GM23248 (cell line): ENCODE results near the gene KNTC1. TPM values are rescaled to one million over a fixed set of nuclear protein-coding genes. Genes with fewer than 3 reads are reported as not detected.

Source experiments
- DNase-seq: peaks from one replicate; pipeline ENCODE4 v3.0.0-alpha.2; 2015
- H2AFZ ChIP-seq: fragments of 200-600 bp; sonication (generic); 2 replicates; pipeline ENCODE4 v1.6.1; 2016; ENCODE audit warnings: antibody characterized with exemption
- H3F3A ChIP-seq: fragments of 200-600 bp; sonication (generic); 2 replicates; pipeline ENCODE4 v1.6.1; 2016; ENCODE audit warnings: mild to moderate bottlenecking, antibody characterized with exemption, mixed run types; ENCODE audit not compliant: insufficient read depth
- H3K27ac ChIP-seq: fragments of 200-600 bp; sonication (generic); 2 replicates; pipeline ENCODE4 v1.5.1; 2016; ENCODE audit warnings: mild to moderate bottlenecking
- H3K27me3 ChIP-seq: fragments of 200-600 bp; sonication (generic); replicated peaks from 2 replicates; pipeline ENCODE4 v1.6.1; 2016; ENCODE audit warnings: mild to moderate bottlenecking; ENCODE audit not compliant: insufficient read depth
- H3K36me3 ChIP-seq: fragments of 200-600 bp; sonication (generic); 2 replicates; pipeline ENCODE4 v1.6.1; 2016; ENCODE audit warnings: low read depth, mild to moderate bottlenecking
- H3K4me1 ChIP-seq: fragments of 200-600 bp; sonication (generic); 2 replicates; pipeline ENCODE4 v1.6.1; 2016; ENCODE audit warnings: mild to moderate bottlenecking; ENCODE audit not compliant: insufficient read depth
- H3K4me2 ChIP-seq: fragments of 200-600 bp; sonication (generic); one replicate; pipeline ENCODE4 v1.6.1; 2016; ENCODE audit warnings: mild to moderate bottlenecking; ENCODE audit not compliant: unreplicated experiment
- H3K4me3 ChIP-seq: fragments of 200-600 bp; sonication (generic); 2 replicates; pipeline ENCODE4 v1.5.1; 2016; ENCODE audit warnings: mild to moderate bottlenecking
- H3K79me2 ChIP-seq: fragments of 200-600 bp; sonication (generic); 2 replicates; pipeline ENCODE4 v1.6.1; 2016; ENCODE audit warnings: mild to moderate bottlenecking; ENCODE audit not compliant: insufficient read depth
- H3K9ac ChIP-seq: fragments of 200-600 bp; sonication (generic); 2 replicates; pipeline ENCODE4 v1.6.1; 2016; ENCODE audit warnings: mild to moderate bottlenecking
- H3K9me2 ChIP-seq: fragments of 200-600 bp; sonication (generic); 2 replicates; pipeline ENCODE4 v1.6.1; 2016; ENCODE audit warnings: mixed run types, mild to moderate bottlenecking, moderate library complexity; ENCODE audit not compliant: insufficient read depth
- H3K9me3 ChIP-seq: fragments of 200-600 bp; sonication (generic); one replicate; pipeline ENCODE4 v1.6.1; 2017; ENCODE audit warnings: low read depth
- H4K20me1 ChIP-seq: fragments of 200-600 bp; sonication (generic); 2 replicates; pipeline ENCODE4 v1.6.0; 2016; ENCODE audit not compliant: insufficient read depth
- EZH2 ChIP-seq: fragments of 200-600 bp; sonication (generic); IDR thresholded peaks from 2 replicates; pipeline ENCODE4 v1.6.1; 2018; ENCODE audit warnings: antibody characterized with exemption, mild to moderate bottlenecking; ENCODE audit not compliant: insufficient read depth, poor library complexity, severe bottlenecking
- EZH2phosphoT487 ChIP-seq: fragments of 200-600 bp; sonication (generic); IDR thresholded peaks from 2 replicates; pipeline ENCODE4 v1.6.1; 2018; ENCODE audit warnings: antibody characterized with exemption, moderate library complexity, mild to moderate bottlenecking, low read depth; ENCODE audit not compliant: insufficient read depth
- WGBS, 2 experiments: methylation state at CpG; one replicate each; pipeline ENCODE4 v1.1.6; 2015 to 2017; ENCODE audit warnings: low lambda C conversion rate in 2 of 2, low coverage in 1 of 2; ENCODE audit errors: missing lambda C conversion rate in 2 of 2; 5-methylcytosine and 5-hydroxymethylcytosine counted together
- in situ Hi-C: fragments of 300-500 bp; cut with MboI; formaldehyde crosslinking; loops from 2 replicates; pipeline ENCODE4 v1.15.0; 2020
- polyA plus RNA-seq: library from polyadenylated mRNA; unstranded; fragments of >200 nt; fragmentation: Nextera tagmentation; extraction: Ambion mirVana; gene quantifications from 2 replicates; pipeline ENCODE4 v1.2.1, GENCODE V29; 2016
- total RNA-seq: library from RNA; depleted of rRNA; stranded (reverse); fragments of >200 nt; shearing (Covaris generic); gene quantifications from 2 replicates; pipeline ENCODE4 v1.2.3, GENCODE V29; 2014

KNTC1 gene
- total and polyA plus RNA-seq, 2 experiments from 2014 or later: 8.1 to 15.5 TPM

- DNase-seq: peak; percentile 64
- no peak overlapping the region for H3K4me2 ChIP-seq
- H4K20me1 ChIP-seq: no peaks in the 10 kb centered on the region
- no peak overlapping the region for H3K9ac ChIP-seq
- in situ Hi-C loops: no loop called here
- no peak overlapping the region for H3K27ac ChIP-seq
- no peaks in the 10 kb centered on the region for H3K79me2 ChIP-seq
- no peaks in the 10 kb centered on the region for H3K9me2 ChIP-seq
- no peak overlapping the region for H2AFZ ChIP-seq
- peaks cover 10% of the 10 kb centered on the region for H3K36me3 ChIP-seq
- WGBS, 2 experiments: 7 to 22% methylated on average over 1 of the region's 1 CpG
- 0 out of 2 replicates have a peak, but pooled peaks cover 4% of the 10 kb centered on the region for H3F3A ChIP-seq
- H3K9me3 ChIP-seq: no peaks in the 10 kb centered on the region
- H3K4me3 ChIP-seq: no peak overlapping the region
- H3K27me3 ChIP-seq: no peaks in the 10 kb centered on the region
- no peak for TF ChIP-seq EZH2
- no peak for TF ChIP-seq EZH2phosphoT487
- 0 out of 2 replicates have a peak, but pooled peaks cover 3% of the 10 kb centered on the region for H3K4me1 ChIP-seq
These were observed 87.8 kb downstream of the KNTC1 start for GRCh38 chr12:122614839-122615238.

DNA sequence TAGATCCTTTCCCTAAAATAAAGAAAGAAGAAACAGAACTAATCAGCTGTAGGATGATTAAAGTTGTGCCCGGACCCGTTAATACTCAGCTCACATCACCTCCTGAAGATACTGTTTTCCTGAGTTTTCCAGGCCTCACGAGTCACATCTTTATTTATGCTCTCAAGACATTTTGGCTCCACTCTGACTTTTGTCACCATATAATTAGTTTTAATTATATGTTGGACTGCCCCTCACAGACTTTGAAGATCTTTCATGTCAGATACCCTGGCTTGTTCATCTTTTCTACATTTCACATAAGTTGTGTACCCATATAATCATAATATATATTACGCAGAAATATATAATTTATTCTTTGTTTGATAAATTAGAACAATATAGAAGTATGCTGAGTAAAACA, 88.7 kb downstream of the KNTC1 start:
- no peaks in the 10 kb centered on the region for H4K20me1 ChIP-seq
- 65 to 69% methylated on average over 4 of the region's 4 CpGs for WGBS, 2 experiments
- H3K36me3 ChIP-seq: peaks cover 13% of the 10 kb centered on the region
- H3K9ac ChIP-seq: no peak overlapping the region
- no peak for DNase-seq
- H3K9me2 ChIP-seq: no peaks in the 10 kb centered on the region
- no peaks in the 10 kb centered on the region for H3K79me2 ChIP-seq
- in situ Hi-C loops: no loop called here
- no peak overlapping the region for H3K4me2 ChIP-seq
- no peak overlapping the region for H3K27ac ChIP-seq
- no peak for TF ChIP-seq EZH2
- TF ChIP-seq EZH2phosphoT487: no peak
- no peak overlapping the region for H3K4me3 ChIP-seq
- H3F3A ChIP-seq: 0 out of 2 replicates have a peak, but pooled peaks cover 4% of the 10 kb centered on the region
- H3K4me1 ChIP-seq: 0 out of 2 replicates have a peak, but pooled peaks cover 3% of the 10 kb centered on the region
- H3K9me3 ChIP-seq: no peaks in the 10 kb centered on the region
- H3K27me3 ChIP-seq: no peaks in the 10 kb centered on the region
- H2AFZ ChIP-seq: no peak overlapping the region

DNA sequence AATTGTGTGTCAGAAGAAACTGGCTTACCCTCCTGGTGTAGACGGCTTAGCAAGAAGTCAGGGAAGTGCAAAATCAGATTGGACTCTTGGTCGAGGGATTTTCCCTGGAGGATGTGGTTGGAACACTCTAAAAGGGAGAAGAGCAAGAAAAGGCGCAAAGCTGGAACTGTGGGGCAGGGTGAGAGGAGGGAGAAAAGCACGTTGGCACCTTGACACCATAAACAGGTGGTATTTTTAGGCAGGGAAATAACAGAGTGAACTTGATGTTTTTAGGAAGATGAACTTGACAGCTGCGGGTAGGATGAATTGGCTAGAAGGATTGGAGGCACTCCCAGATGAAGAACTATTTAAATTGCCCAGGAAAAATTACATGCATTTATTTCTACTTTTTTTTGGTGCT, 108.4 kb downstream of the KNTC1 start:
- no peak for TF ChIP-seq EZH2
- no peak for TF ChIP-seq EZH2phosphoT487
- no peaks in the 10 kb centered on the region for H3K9me3 ChIP-seq
- no peaks in the 10 kb centered on the region for H3K4me1 ChIP-seq
- H3K4me2 ChIP-seq: no peak overlapping the region
- in situ Hi-C loops: no loop called here
- no peaks in the 10 kb centered on the region for H3K36me3 ChIP-seq
- no peak overlapping the region for H3K9ac ChIP-seq
- H3F3A ChIP-seq: no peaks in the 10 kb centered on the region
- WGBS, 2 experiments: 79 to 88% methylated on average over 5 of the region's 5 CpGs
- no peak for DNase-seq
- H2AFZ ChIP-seq: no peak overlapping the region
- no peak overlapping the region for H3K4me3 ChIP-seq
- no peaks in the 10 kb centered on the region for H3K9me2 ChIP-seq
- H3K79me2 ChIP-seq: no peaks in the 10 kb centered on the region
- H3K27me3 ChIP-seq: no peaks in the 10 kb centered on the region
- no peaks in the 10 kb centered on the region for H4K20me1 ChIP-seq
- no peak overlapping the region for H3K27ac ChIP-seq

- Histone ChIP-seq H3K27me3 (no peaks in the 10 kb centered on the region), H3K9me2 (no peaks in the 10 kb centered on the region), H3K9me3 (no peaks in the 10 kb centered on the region), H3K27ac (no peak overlapping the region), H3K4me1 (peaks cover 6% of the 10 kb centered on the region), H3K79me2 (no peaks in the 10 kb centered on the region), H3K36me3 (no peaks in the 10 kb centered on the region), H3K4me2 (no peak overlapping the region), H3F3A (no peaks in the 10 kb centered on the region), H4K20me1 (no peaks in the 10 kb centered on the region), H3K4me3 (no peak overlapping the region), H2AFZ (no peak overlapping the region), H3K9ac (no peak overlapping the region)
- DNase-seq: no peak
- WGBS, 2 experiments: 72 to 75% methylated on average over 7 of the region's 7 CpGs
- TF ChIP-seq EZH2: no peak
- no peak for TF ChIP-seq EZH2phosphoT487
- in situ Hi-C loops: loop anchor here (5.0 kb wide), 1 partner anchor 104 kb away; no protein-coding TSS in a partner anchor
These were observed 116.3 kb downstream of the KNTC1 start for GRCh38 chr12:122643207-122643805.
